ES-I3 (cell line): ENCODE data around the gene MSH5.
A peak's percentile ranks its signal among the peaks of the same experiment; 100 is the strongest.
"Not testable (repeated sequence)": the region's sequence is repeated elsewhere in the genome, so short reads cannot be mapped to it uniquely, and the experiment has no call there.

Experiments
- H3K36me3 ChIP-seq: 2 replicates; pipeline ENCODE4 v1.6.1; 2013; ENCODE audit warnings: mild to moderate bottlenecking, low read length, control low read depth, moderate library complexity; ENCODE audit not compliant: insufficient read depth
- H3K4me1 ChIP-seq: 2 replicates; pipeline ENCODE4 v1.6.1; 2013; ENCODE audit warnings: mild to moderate bottlenecking, control low read depth, low read length; ENCODE audit not compliant: insufficient read depth
- H3K9ac ChIP-seq: 2 replicates; pipeline ENCODE4 v1.6.1; 2013; ENCODE audit warnings: low read depth, mild to moderate bottlenecking, low read length, moderate library complexity
- H3K9me3 ChIP-seq: 2 replicates; pipeline ENCODE4 v1.6.1; 2013; ENCODE audit warnings: mild to moderate bottlenecking, low read length, moderate library complexity; ENCODE audit not compliant: control insufficient read depth, insufficient read depth

MSH5 gene

GRCh38 chr6:31795616-31796298 lies 56.0 kb downstream of the MSH5 start, which contains the start of gene VARS1:
TSS of gene VARS1 (minus strand) at chr6:31795752. CDS start at chr6:31795217, 535 bp downstream.
- peak within 1 kb of the TSS; percentile 90 for H3K9ac ChIP-seq
- H3K9me3 ChIP-seq: no peaks in the 10 kb centered on the region
- H3K36me3 ChIP-seq: peaks cover 2% of the 10 kb centered on the region; the same call in 1 of the 2 replicates
- peaks cover 4% of the 10 kb centered on the region for H3K4me1 ChIP-seq

GRCh38 chr6:31796993-31797385 lies 57.2 kb downstream of the MSH5 start:
- H3K36me3 ChIP-seq: no peaks in the 10 kb centered on the region
- no peaks in the 10 kb centered on the region for H3K9me3 ChIP-seq
- no peak overlapping the region for H3K9ac ChIP-seq
- H3K4me1 ChIP-seq: peaks cover 4% of the 10 kb centered on the region

- Histone ChIP-seq H3K4me1 (peaks cover 4% of the 10 kb centered on the region), H3K36me3 (no peaks in the 10 kb centered on the region), H3K9me3 (no peaks in the 10 kb centered on the region), H3K9ac (no peak overlapping the region)
Measured at GRCh38 chr6:31797588-31797987, 57.8 kb downstream of the MSH5 start.

GRCh38 chr6:31799781-31800180 lies 60.0 kb downstream of the MSH5 start:
- Histone ChIP-seq H3K4me1 (no peaks in the 10 kb centered on the region), H3K9me3 (no peaks in the 10 kb centered on the region), H3K9ac (no peak overlapping the region), H3K36me3 (no peaks in the 10 kb centered on the region)

- H3K9ac ChIP-seq, H3K4me1 ChIP-seq, H3K36me3 ChIP-seq, H3K9me3 ChIP-seq: not testable (repeated sequence)
Measured at GRCh38 chr6:31801031-31801927, 61.5 kb downstream of the MSH5 start.

GRCh38 chr6:31805939-31806469 lies 66.2 kb downstream of the MSH5 start:
- no peaks in the 10 kb centered on the region for H3K36me3 ChIP-seq
- no peaks in the 10 kb centered on the region for H3K4me1 ChIP-seq
- no peaks in the 10 kb centered on the region for H3K9me3 ChIP-seq
- peak overlapping the region; percentile 84 for H3K9ac ChIP-seq

GRCh38 chr6:31806470-31807272 lies 66.9 kb downstream of the MSH5 start, which contains the start of gene LSM2:
TSS of gene LSM2 (minus strand) at chr6:31806966. CDS start at chr6:31806757, 209 bp downstream.
- no peaks in the 10 kb centered on the region for H3K36me3 ChIP-seq
- H3K4me1 ChIP-seq: no peaks in the 10 kb centered on the region
- H3K9me3 ChIP-seq: no peaks in the 10 kb centered on the region
- peak within 1 kb of the TSS; percentile 84 for H3K9ac ChIP-seq

- not testable (repeated sequence) for H3K36me3 ChIP-seq, H3K9ac ChIP-seq, H3K4me1 ChIP-seq, H3K9me3 ChIP-seq
Measured at GRCh38 chr6:31808599-31808998, 68.8 kb downstream of the MSH5 start.

- no peaks in the 10 kb centered on the region for H3K9me3 ChIP-seq
- H3K9ac ChIP-seq: no peak overlapping the region
- no peaks in the 10 kb centered on the region for H3K36me3 ChIP-seq
- H3K4me1 ChIP-seq: no peaks in the 10 kb centered on the region
Measured at GRCh38 chr6:31811645-31812044, 71.8 kb downstream of the MSH5 start.
